Common myeloid progenitor, CD34-positive (primary cell): ENCODE measurements around the gene SAFB. TPM values are rescaled to one million over a fixed set of nuclear protein-coding genes. Genes with fewer than 3 reads are reported as not detected.
A peak's percentile ranks its signal among the peaks of the same experiment; 100 is the strongest.

Experiments used
- CTCF ChIA-PET: fragments of 350-600 bp; sonication (Branson Sonifier 250); formaldehyde crosslinking; loops from one replicate; lab custom pipeline; 2021; ENCODE audit warnings: antibody characterized with exemption; lab: Charles Lee
- POLR2A ChIA-PET: fragments of 350-600 bp; sonication (Branson Sonifier 250); formaldehyde crosslinking; loops from one replicate; lab custom pipeline; 2021; ENCODE audit warnings: antibody characterized with exemption; lab: Charles Lee
- DNase-seq, 3 donors: peaks; one replicate each; pipeline versions ENCODE4 v3.0.0 to v3.0.0-alpha.2; 2013
- H3K27ac ChIP-seq, 2 experiments: 1 replicate in 1 of 2; 2 replicates in 1 of 2; pipeline ENCODE4 v1.7.0; 2013; ENCODE audit warnings: inconsistent platforms in 2 of 2, low read length in 2 of 2, mild to moderate bottlenecking in 2 of 2, low read depth in 1 of 2, moderate library complexity in 1 of 2; ENCODE audit not compliant: severe bottlenecking in 2 of 2, insufficient read depth in 1 of 2, poor library complexity in 1 of 2
- H3K27me3 ChIP-seq, 5 experiments: replicated peaks in 2 of 5; 1 replicate in 3 of 5; 2 replicates in 2 of 5; pipeline versions ENCODE4 v1.6.1 to v1.7.0; 2013; ENCODE audit warnings: low read length in 4 of 5, mild to moderate bottlenecking in 2 of 5, moderate library complexity in 2 of 5, inconsistent platforms in 1 of 5; ENCODE audit not compliant: insufficient read depth in 5 of 5, control insufficient read depth in 4 of 5
- H3K36me3 ChIP-seq, 4 experiments: 1 replicate in 2 of 4; 2 replicates in 2 of 4; pipeline versions ENCODE4 v1.6.1 to v1.7.0; 2013; ENCODE audit warnings: low read length in 3 of 4, control low read depth in 1 of 4, mild to moderate bottlenecking in 1 of 4; ENCODE audit not compliant: control insufficient read depth in 4 of 4, insufficient read depth in 4 of 4
- H3K4me1 ChIP-seq, 4 experiments: 1 replicate in 3 of 4; 2 replicates in 1 of 4; pipeline versions ENCODE4 v1.6.1 to v1.7.1; 2013; ENCODE audit warnings: low read length in 3 of 4, mild to moderate bottlenecking in 3 of 4, control low read depth in 1 of 4, inconsistent platforms in 1 of 4, moderate library complexity in 1 of 4; ENCODE audit not compliant: control insufficient read depth in 4 of 4, insufficient read depth in 4 of 4; ENCODE audit errors: control extremely low read depth in 1 of 4
- H3K4me3 ChIP-seq, 7 experiments: 1 replicate in 4 of 7; 2 replicates in 3 of 7; pipeline versions ENCODE4 v1.5.1 to v1.7.0; 2013; ENCODE audit warnings: mild to moderate bottlenecking in 7 of 7, low read length in 6 of 7, moderate library complexity in 6 of 7, inconsistent platforms in 2 of 7, low read depth in 2 of 7, control low read depth in 1 of 7; ENCODE audit not compliant: insufficient read depth in 4 of 7, control insufficient read depth in 1 of 7; ENCODE audit errors: extremely low read depth in 1 of 7
- H3K9me3 ChIP-seq, 5 experiments: 1 replicate in 4 of 5; 2 replicates in 1 of 5; pipeline versions ENCODE4 v1.6.1 to v1.7.1; 2013; ENCODE audit warnings: low read length in 4 of 5, mild to moderate bottlenecking in 2 of 5, inconsistent platforms in 1 of 5, low read depth in 1 of 5, moderate library complexity in 1 of 5; ENCODE audit not compliant: control insufficient read depth in 4 of 5, insufficient read depth in 2 of 5; ENCODE audit errors: control extremely low read depth in 1 of 5
- WGBS: methylation state at CpG from one replicate; pipeline ENCODE4 v1.1.5; 2013; ENCODE audit not compliant: insufficient coverage; 5-methylcytosine and 5-hydroxymethylcytosine counted together
- polyA plus RNA-seq: library from polyadenylated mRNA; unstranded; fragments of 120-200 nt; gene quantifications from one replicate; pipeline ENCODE4 v1.2.1, GENCODE V29; 2013

Gene SAFB
- polyA plus RNA-seq, result 79.7 TPM

GRCh38 chr19:5622465-5623396 lies at the start of gene SAFB, which contains the start of gene SAFB2:
TSS of gene SAFB (plus strand) at chr19:5623083. CDS start at chr19:5623206, 123 bp downstream.
TSS of gene SAFB2 (minus strand) at chr19:5622776. CDS start at chr19:5622715, 61 bp downstream.
- DNase-seq, result peak; percentile 100
- Histone ChIP-seq H3K4me3 (peak within 1 kb of the TSS; percentile 93 to 99 (median 96)), H3K36me3 (peaks cover 7 to 65% (median 43%) of the 10 kb centered on the region in 4 experiments), H3K27ac (peak within 1 kb of the TSS; percentile 94 to 98), H3K27me3 (no peaks in the 10 kb centered on the region), H3K4me1 (peaks cover 24 to 59% (median 49%) of the 10 kb centered on the region in 4 experiments), H3K9me3 (no peaks in the 10 kb centered on the region)
- WGBS, result under 1% methylated on average over 94 of the region's 116 CpGs
- ChIA-PET CTCF (interaction anchor here (1.2 to 1.3 kb wide), 2 partner anchors 37 to 67 kb away, joined by 3 to 5 read pairs; no protein-coding TSS in a partner anchor), POLR2A (interaction anchor here (0.7 to 1.7 kb wide), 6 partner anchors 9 to 64 kb away, joined by 3 to 7 read pairs (median 3); no protein-coding TSS in a partner anchor)

GRCh38 chr19:5575590-5575989 lies 47.3 kb upstream of the SAFB start:
- H3K36me3 ChIP-seq, result no peaks in the 10 kb centered on the region
- no peaks in the 10 kb centered on the region for H3K27me3 ChIP-seq
- no peaks in the 10 kb centered on the region for H3K9me3 ChIP-seq
- H3K27ac ChIP-seq, result no peak overlapping the region
- ChIA-PET POLR2A (no interaction called here), CTCF (interaction anchor here (1.0 kb wide), 1 partner anchor 27 kb away, joined by 4 read pairs; no protein-coding TSS in a partner anchor)
- 92% methylated on average over 4 of the region's 6 CpGs for WGBS
- H3K4me3 ChIP-seq, result no peak overlapping the region
- H3K4me1 ChIP-seq, result peaks cover 0 to 10% (median 2%) of the 10 kb centered on the region in 4 experiments
- DNase-seq, result no peak

GRCh38 chr19:5578097-5578846 lies 44.6 kb upstream of the SAFB start:
- no peak overlapping the region for H3K27ac ChIP-seq
- ChIA-PET POLR2A (no interaction called here), CTCF (interaction anchor here (0.6 to 3.5 kb wide), 4 partner anchors 18 to 34 kb away, joined by 4 to 28 read pairs (median 4); no protein-coding TSS in a partner anchor)
- H3K4me3 ChIP-seq, result peak overlapping the region in 3 of 7 experiments; percentile 12 to 60 (median 30)
- H3K9me3 ChIP-seq, result no peaks in the 10 kb centered on the region
- peaks cover 0 to 11% (median 8%) of the 10 kb centered on the region in 4 experiments for H3K36me3 ChIP-seq
- H3K27me3 ChIP-seq, result no peaks in the 10 kb centered on the region
- H3K4me1 ChIP-seq, result peaks cover 0 to 10% (median 2%) of the 10 kb centered on the region in 4 experiments
- peak; percentile 56 to 77 (median 71) for DNase-seq
- WGBS, result 14% methylated on average over 11 of the region's 28 CpGs

- ChIA-PET CTCF (interaction anchor here (0.9 to 3.5 kb wide), 5 partner anchors 17 to 228 kb away, joined by 3 to 28 read pairs (median 4); no protein-coding TSS in a partner anchor), POLR2A (no interaction called here)
- Histone ChIP-seq H3K27me3 (no peaks in the 10 kb centered on the region), H3K27ac (no peak overlapping the region), H3K9me3 (no peaks in the 10 kb centered on the region), H3K36me3 (peaks cover 0 to 17% (median 10%) of the 10 kb centered on the region in 4 experiments), H3K4me1 (peaks cover 0 to 10% (median 2%) of the 10 kb centered on the region in 4 experiments), H3K4me3 (no peak overlapping the region)
- 91% methylated on average over 6 of the region's 6 CpGs for WGBS
- no peak for DNase-seq
Observed at GRCh38 chr19:5579286-5579685, 43.6 kb upstream of the SAFB start.

GRCh38 chr19:5579697-5580096 lies 43.2 kb upstream of the SAFB start:
- POLR2A ChIA-PET, result no interaction called here
- no peak for DNase-seq
- Histone ChIP-seq H3K4me1 (peaks cover 0 to 10% (median 2%) of the 10 kb centered on the region in 4 experiments), H3K27me3 (no peaks in the 10 kb centered on the region), H3K36me3 (peaks cover 0 to 20% (median 10%) of the 10 kb centered on the region in 4 experiments), H3K4me3 (no peak overlapping the region), H3K9me3 (no peaks in the 10 kb centered on the region), H3K27ac (no peak overlapping the region)
- 98% methylated on average over 7 of the region's 7 CpGs for WGBS
- CTCF ChIA-PET, result interaction anchor here (0.9 to 3.5 kb wide), 5 partner anchors 16 to 227 kb away, joined by 3 to 28 read pairs (median 4); no protein-coding TSS in a partner anchor

- Histone ChIP-seq H3K27ac (no peak overlapping the region), H3K36me3 (peaks cover 0 to 21% (median 10%) of the 10 kb centered on the region in 4 experiments), H3K9me3 (no peaks in the 10 kb centered on the region), H3K4me1 (peaks cover 0 to 13% (median 4%) of the 10 kb centered on the region in 4 experiments), H3K27me3 (no peaks in the 10 kb centered on the region), H3K4me3 (no peak overlapping the region)
- ChIA-PET CTCF (interaction anchor here (1.3 to 3.5 kb wide), 2 partner anchors 25 to 33 kb away, joined by 3 to 28 read pairs; no protein-coding TSS in a partner anchor), POLR2A (no interaction called here)
- DNase-seq, result no peak
- WGBS, result 82% methylated on average over 12 of the region's 12 CpGs
Observed at GRCh38 chr19:5580161-5580571, 42.7 kb upstream of the SAFB start.
